Hepatic stellate cell (primary cell): ENCODE data around the gene POMGNT1.
A peak's percentile ranks its signal among the peaks of the same experiment; 100 is the strongest.
"Not testable (repeated sequence)": the region's sequence is repeated elsewhere in the genome, so short reads cannot be mapped to it uniquely, and the experiment has no call there.

Experiments
- DNase-seq: peaks from one replicate; pipeline ENCODE4 v3.0.0; 2011; ENCODE audit warnings: low spot score

POMGNT1 gene

GRCh38 chr1:46197964-46198811, at the start of gene POMGNT1:
Gene POMGNT1 (minus strand): TSS chr1:46198434. CDS start chr1:46197821, 613 bp downstream.
- peak; percentile 91 for DNase-seq

GRCh38 chr1:46247436-46248121, 49.3 kb upstream of the POMGNT1 start, which contains the start of gene RAD54L:
Gene RAD54L (plus strand): TSS chr1:46247763. CDS start chr1:46248406, 643 bp downstream.
- DNase-seq = peak; percentile 98

GRCh38 chr1:46246548-46247435, 48.6 kb upstream of the POMGNT1 start:
- peak; percentile 47 for DNase-seq

- DNase-seq = not testable (repeated sequence)
Measured at GRCh38 chr1:46246136-46246535, 47.9 kb upstream of the POMGNT1 start.

GRCh38 chr1:46244656-46245371, 46.6 kb upstream of the POMGNT1 start:
- peak; percentile 75 for DNase-seq

- DNase-seq = not testable (repeated sequence)
Measured at GRCh38 chr1:46243831-46244230, 45.6 kb upstream of the POMGNT1 start.

GRCh38 chr1:46242918-46243317, 44.7 kb upstream of the POMGNT1 start:
- no peak for DNase-seq

GRCh38 chr1:46241733-46242132, 43.5 kb upstream of the POMGNT1 start:
- not testable (repeated sequence) for DNase-seq

- not testable (repeated sequence) for DNase-seq
Measured at GRCh38 chr1:46238865-46239264, 40.6 kb upstream of the POMGNT1 start.

- no peak for DNase-seq
Measured at GRCh38 chr1:46236882-46237281, 38.6 kb upstream of the POMGNT1 start.

GRCh38 chr1:46231231-46231630, 33.0 kb upstream of the POMGNT1 start:
- DNase-seq = not testable (repeated sequence)

- DNase-seq = no peak
Measured at GRCh38 chr1:46224966-46225365, 26.7 kb upstream of the POMGNT1 start.

GRCh38 chr1:46223472-46223943, 25.3 kb upstream of the POMGNT1 start:
- peak; percentile 74 for DNase-seq

- DNase-seq = not testable (repeated sequence)
Measured at GRCh38 chr1:46223055-46223454, 24.8 kb upstream of the POMGNT1 start.

- DNase-seq = no peak
Measured at GRCh38 chr1:46221749-46222148, 23.5 kb upstream of the POMGNT1 start.

GRCh38 chr1:46220808-46221207, 22.6 kb upstream of the POMGNT1 start:
- no peak for DNase-seq

GRCh38 chr1:46219551-46220520, 21.6 kb upstream of the POMGNT1 start:
- DNase-seq = no peak

- no peak for DNase-seq
Measured at GRCh38 chr1:46218443-46218842, 20.2 kb upstream of the POMGNT1 start.

- DNase-seq = no peak
Measured at GRCh38 chr1:46215504-46215903, 17.3 kb upstream of the POMGNT1 start.

- DNase-seq = no peak
Measured at GRCh38 chr1:46211051-46211450, 12.8 kb upstream of the POMGNT1 start.
